Measurements from ENCODE around the gene RADIL.
A peak's percentile ranks its signal among the peaks of the same experiment; 100 is the strongest.

Gene RADIL

DNA sequence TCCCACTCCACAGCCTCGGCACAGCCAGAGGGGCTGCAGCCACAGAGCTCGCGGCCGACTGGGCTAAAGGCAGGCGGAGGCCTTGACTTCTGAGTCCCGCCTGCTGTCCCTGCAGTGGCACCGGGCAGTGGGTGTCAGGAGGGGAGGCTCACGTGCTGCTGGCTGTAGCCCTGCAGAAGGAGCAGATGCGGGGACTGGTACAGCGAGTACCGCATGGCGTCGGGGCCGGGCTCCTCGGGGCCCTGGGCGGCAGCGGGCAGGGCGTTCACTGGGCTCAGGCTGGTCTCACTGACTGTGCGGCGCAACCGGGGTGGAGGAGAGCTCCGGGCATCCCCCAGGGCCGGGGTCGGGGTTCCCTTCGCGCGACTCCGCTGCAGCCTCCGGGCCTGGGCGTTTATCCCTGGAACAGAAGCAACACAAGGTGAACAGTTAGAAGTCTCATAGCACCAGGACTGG lies 47.3 kb downstream of the RADIL start:
- Mint-ChIP-seq H3K27me3 (ENCODE audit: low read depth) (no peaks in the 10 kb centered on the region), H3K9me3 (no peaks in the 10 kb centered on the region), H3K27ac (no peak overlapping the region), H3K36me3 (ENCODE audit: low read depth) (no peaks in the 10 kb centered on the region), H3K4me3 (no peak overlapping the region), H3K4me1 (ENCODE audit: low read depth) (no peaks in the 10 kb centered on the region)
- no peak for DNase-seq (ENCODE audit: low spot score)

DNA sequence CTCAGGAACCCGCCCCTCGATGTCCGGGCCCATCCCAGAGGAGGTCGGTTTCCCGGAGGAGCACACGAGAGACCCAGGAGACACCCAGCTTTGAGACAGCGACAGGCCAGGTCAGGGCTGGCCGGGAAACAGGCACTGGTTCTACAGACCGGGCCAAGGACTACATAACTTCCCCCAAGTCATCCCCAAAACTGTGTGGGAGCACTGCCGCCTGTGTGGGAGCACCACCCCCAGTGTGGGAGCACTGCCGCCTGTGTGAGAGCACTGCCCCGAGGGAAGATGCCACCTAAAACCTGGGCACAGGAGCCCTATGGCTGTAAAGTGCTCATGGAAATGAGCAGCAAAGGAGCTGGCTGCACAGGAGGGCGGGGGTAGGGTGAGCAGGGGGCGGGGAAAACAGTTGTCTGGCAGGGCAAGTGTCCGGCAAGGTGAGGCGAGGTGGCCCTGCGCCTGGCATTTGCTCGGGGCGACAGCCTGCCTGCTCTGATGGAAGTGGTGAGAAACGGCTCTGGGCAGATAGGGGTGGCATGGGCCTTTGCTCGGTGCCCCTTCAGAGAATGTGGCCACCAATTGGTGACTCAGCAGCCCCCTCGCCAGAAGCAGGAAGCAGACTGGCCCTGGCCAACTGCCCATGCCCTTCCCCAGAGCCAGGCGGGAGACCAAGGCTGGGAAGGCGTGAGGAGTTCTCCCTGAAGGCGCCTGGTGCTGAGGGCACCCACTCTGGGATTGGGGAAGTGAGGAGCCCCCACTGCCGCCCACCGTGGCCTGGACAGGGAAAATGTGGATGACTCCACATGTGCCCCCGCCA lies 47.9 kb downstream of the RADIL start:
- Mint-ChIP-seq H3K36me3 (ENCODE audit: low read depth) (no peaks in the 10 kb centered on the region), H3K9me3 (no peaks in the 10 kb centered on the region), H3K27ac (no peak overlapping the region), H3K4me1 (ENCODE audit: low read depth) (no peaks in the 10 kb centered on the region), H3K27me3 (ENCODE audit: low read depth) (no peaks in the 10 kb centered on the region), H3K4me3 (no peak overlapping the region)
- no peak for DNase-seq (ENCODE audit: low spot score)

GRCh38 chr7:4834601-4835397 lies 48.7 kb downstream of the RADIL start:
- Mint-ChIP-seq H3K9me3 (no peaks in the 10 kb centered on the region), H3K4me3 (no peak overlapping the region), H3K36me3 (ENCODE audit: low read depth) (no peaks in the 10 kb centered on the region), H3K27me3 (ENCODE audit: low read depth) (no peaks in the 10 kb centered on the region), H3K27ac (no peak overlapping the region), H3K4me1 (ENCODE audit: low read depth) (no peaks in the 10 kb centered on the region)
- DNase-seq (ENCODE audit: low spot score) = no peak

DNA sequence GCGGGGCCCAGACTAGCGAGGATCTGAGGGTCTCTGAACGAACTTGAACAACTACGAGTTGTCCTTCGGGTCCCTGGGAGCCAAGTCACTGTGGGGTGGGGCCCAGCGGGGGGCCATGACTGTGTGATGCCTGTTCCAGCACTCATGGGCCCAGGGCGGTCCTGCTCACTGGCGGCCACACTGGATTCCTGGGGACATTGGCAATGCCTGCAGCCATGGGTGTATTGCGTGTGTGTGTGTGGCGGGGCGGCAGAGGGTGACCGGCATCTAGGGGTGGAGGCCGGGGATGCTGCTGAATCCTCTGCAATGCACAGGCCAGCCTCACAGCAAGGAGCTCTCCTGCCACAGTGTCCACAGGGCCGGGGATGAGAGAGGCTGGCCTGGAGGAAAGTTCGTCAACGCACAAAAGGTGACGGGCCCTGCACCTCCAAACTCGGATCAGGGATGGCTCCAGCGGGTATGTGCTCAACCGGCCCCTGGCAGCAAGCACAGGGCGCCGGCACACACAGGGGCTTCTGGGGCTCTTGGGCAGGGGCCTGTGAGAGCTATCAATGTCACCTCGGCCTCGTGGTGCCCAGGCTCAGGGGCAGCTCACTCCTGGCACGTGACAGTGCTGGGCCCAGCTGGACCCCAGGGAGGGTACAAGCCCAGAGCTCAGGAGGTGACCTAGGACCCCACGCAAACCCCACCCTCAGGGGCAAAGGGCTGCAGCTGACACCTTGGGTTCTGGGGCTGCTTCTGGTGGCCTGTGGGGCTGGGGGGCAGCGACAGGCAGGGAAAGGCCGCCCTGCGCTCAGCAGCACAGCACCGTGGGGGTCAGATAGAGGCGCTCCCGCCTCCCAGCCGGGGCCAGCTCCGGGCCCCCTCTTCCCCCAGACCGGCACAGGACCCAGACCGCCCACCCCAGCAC lies 49.6 kb downstream of the RADIL start:
- Mint-ChIP-seq H3K27me3 (ENCODE audit: low read depth) (no peaks in the 10 kb centered on the region), H3K9me3 (no peaks in the 10 kb centered on the region), H3K27ac (no peak overlapping the region), H3K4me3 (no peak overlapping the region), H3K4me1 (ENCODE audit: low read depth) (no peaks in the 10 kb centered on the region), H3K36me3 (ENCODE audit: low read depth) (no peaks in the 10 kb centered on the region)
- DNase-seq (ENCODE audit: low spot score) = no peak

DNA sequence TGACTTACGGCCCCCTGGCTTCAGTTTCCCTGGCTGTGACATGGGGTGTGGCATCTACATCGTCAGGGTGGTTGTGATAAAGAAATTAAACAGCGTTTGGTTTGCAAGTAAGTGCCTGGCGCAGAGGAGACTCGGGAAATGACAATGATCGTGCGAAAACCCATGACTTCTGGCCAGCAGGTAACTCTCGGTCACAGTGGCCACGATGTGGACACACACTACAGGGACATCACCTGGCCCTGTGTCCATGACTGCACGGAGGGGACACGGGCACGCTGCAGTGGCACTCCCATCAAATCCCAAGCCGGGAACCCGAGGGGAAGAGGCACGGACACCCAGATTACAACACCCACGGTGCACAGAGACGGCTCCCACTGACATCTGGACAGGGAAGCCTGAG lies 50.3 kb downstream of the RADIL start:
- Mint-ChIP-seq H3K36me3 (ENCODE audit: low read depth) (no peaks in the 10 kb centered on the region), H3K27ac (no peak overlapping the region), H3K4me3 (no peak overlapping the region), H3K4me1 (ENCODE audit: low read depth) (no peaks in the 10 kb centered on the region), H3K27me3 (ENCODE audit: low read depth) (no peaks in the 10 kb centered on the region), H3K9me3 (no peaks in the 10 kb centered on the region)
- DNase-seq (ENCODE audit: low spot score) = no peak

DNA sequence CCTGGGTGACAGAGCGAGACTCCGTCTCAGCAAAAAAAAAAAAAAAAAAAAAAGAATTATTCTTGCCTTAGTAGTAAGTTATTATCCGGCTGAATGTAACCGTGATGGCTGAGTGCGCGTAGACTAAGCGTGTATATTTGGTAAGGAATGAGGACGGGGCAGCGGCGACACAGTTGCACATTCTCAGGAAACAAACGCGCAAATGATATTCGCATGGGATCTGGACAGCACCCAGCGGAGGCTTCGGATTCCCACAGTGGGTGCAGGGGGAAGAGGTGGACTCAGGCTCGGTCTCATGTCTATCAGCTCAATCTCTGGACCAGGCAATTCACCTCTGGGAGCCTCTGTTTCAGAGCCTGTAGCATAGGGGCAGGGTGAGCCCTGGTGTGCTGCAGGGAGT lies 50.8 kb downstream of the RADIL start:
- Mint-ChIP-seq H3K27me3 (ENCODE audit: low read depth) (no peaks in the 10 kb centered on the region), H3K36me3 (ENCODE audit: low read depth) (no peaks in the 10 kb centered on the region), H3K9me3 (no peaks in the 10 kb centered on the region), H3K4me1 (ENCODE audit: low read depth) (no peaks in the 10 kb centered on the region), H3K27ac (no peak overlapping the region), H3K4me3 (no peak overlapping the region)
- DNase-seq (ENCODE audit: low spot score) = no peak

DNA sequence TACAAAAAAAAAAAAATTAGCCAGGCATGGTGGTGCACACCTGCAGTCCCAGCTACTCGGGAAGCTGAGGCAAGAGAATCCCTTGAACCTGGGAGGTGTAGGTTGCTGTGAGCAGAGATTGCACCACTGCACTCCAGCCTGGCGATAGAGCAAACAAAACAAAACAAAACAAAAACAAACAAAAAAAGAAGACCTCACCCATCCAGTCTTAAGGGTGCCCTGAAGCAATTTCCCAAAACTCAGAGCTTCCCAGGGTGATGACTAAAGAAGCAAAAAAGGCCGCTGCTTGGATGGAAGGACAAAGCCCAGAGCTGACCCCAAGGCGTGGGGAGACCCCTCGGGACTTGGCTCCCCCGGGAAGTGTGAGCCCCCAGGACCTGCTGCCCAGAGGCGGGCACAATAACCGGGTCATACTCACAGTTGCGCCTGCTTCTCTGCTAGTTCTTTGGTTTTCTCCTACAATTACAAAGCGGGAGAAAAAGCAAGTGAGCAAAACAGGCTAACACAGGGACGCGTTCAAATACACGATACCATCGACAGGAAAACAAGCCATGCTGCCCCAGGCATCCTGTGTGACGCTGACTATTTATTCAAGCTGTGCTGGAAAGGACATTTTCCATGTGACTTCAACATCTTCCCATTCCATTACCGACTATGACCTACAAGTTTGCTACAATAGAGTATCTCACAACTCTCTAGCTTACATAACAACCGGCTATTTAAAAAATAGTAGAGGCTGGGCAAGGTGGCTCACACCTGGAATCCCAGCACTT lies 51.6 kb downstream of the RADIL start:
- Mint-ChIP-seq H3K27ac (no peak overlapping the region), H3K36me3 (ENCODE audit: low read depth) (no peaks in the 10 kb centered on the region), H3K9me3 (no peaks in the 10 kb centered on the region), H3K27me3 (ENCODE audit: low read depth) (no peaks in the 10 kb centered on the region), H3K4me3 (no peak overlapping the region), H3K4me1 (ENCODE audit: low read depth) (no peaks in the 10 kb centered on the region)
- no peak for DNase-seq (ENCODE audit: low spot score)

- Mint-ChIP-seq H3K4me3 (no peak overlapping the region), H3K36me3 (ENCODE audit: low read depth) (no peaks in the 10 kb centered on the region), H3K27ac (no peak overlapping the region), H3K27me3 (ENCODE audit: low read depth) (no peaks in the 10 kb centered on the region), H3K4me1 (ENCODE audit: low read depth) (no peaks in the 10 kb centered on the region), H3K9me3 (no peaks in the 10 kb centered on the region)
- DNase-seq (ENCODE audit: low spot score) = peak; percentile 44
Observed at GRCh38 chr7:4830176-4830575, 53.3 kb downstream of the RADIL start.

- DNase-seq (ENCODE audit: low spot score) = no peak
- H3K9me3 Mint-ChIP-seq = no peaks in the 10 kb centered on the region
- no peaks in the 10 kb centered on the region for H3K4me1 Mint-ChIP-seq (ENCODE audit: low read depth)
- H3K36me3 Mint-ChIP-seq (ENCODE audit: low read depth) = no peaks in the 10 kb centered on the region
- no peaks in the 10 kb centered on the region for H3K27me3 Mint-ChIP-seq (ENCODE audit: low read depth)
- no peak overlapping the region for H3K27ac Mint-ChIP-seq
- no peak overlapping the region for H3K4me3 Mint-ChIP-seq
Observed at GRCh38 chr7:4828720-4829383, 54.7 kb downstream of the RADIL start.

- no peak overlapping the region for H3K4me3 Mint-ChIP-seq
- no peaks in the 10 kb centered on the region for H3K9me3 Mint-ChIP-seq
- H3K27ac Mint-ChIP-seq = no peak overlapping the region
- H3K4me1 Mint-ChIP-seq (ENCODE audit: low read depth) = no peaks in the 10 kb centered on the region
- DNase-seq (ENCODE audit: low spot score) = no peak
- H3K36me3 Mint-ChIP-seq (ENCODE audit: low read depth) = no peaks in the 10 kb centered on the region
- H3K27me3 Mint-ChIP-seq (ENCODE audit: low read depth) = no peaks in the 10 kb centered on the region
Observed at GRCh38 chr7:4825081-4825480, 58.4 kb downstream of the RADIL start.

- Mint-ChIP-seq H3K4me3 (no peak overlapping the region), H3K4me1 (ENCODE audit: low read depth) (no peaks in the 10 kb centered on the region), H3K36me3 (ENCODE audit: low read depth) (no peaks in the 10 kb centered on the region), H3K27ac (no peak overlapping the region), H3K27me3 (ENCODE audit: low read depth) (no peaks in the 10 kb centered on the region), H3K9me3 (no peaks in the 10 kb centered on the region)
- no peak for DNase-seq (ENCODE audit: low spot score)
Observed at GRCh38 chr7:4824120-4824775, 59.3 kb downstream of the RADIL start.

- Mint-ChIP-seq H3K9me3 (no peaks in the 10 kb centered on the region), H3K27me3 (ENCODE audit: low read depth) (no peaks in the 10 kb centered on the region), H3K36me3 (ENCODE audit: low read depth) (no peaks in the 10 kb centered on the region), H3K4me1 (ENCODE audit: low read depth) (no peaks in the 10 kb centered on the region), H3K27ac (no peak overlapping the region), H3K4me3 (no peak overlapping the region)
- DNase-seq (ENCODE audit: low spot score) = no peak
Observed at GRCh38 chr7:4823441-4824119, 59.9 kb downstream of the RADIL start.
